Endothelial cell of umbilical vein (primary cell): Measurements from ENCODE around the gene ZNF446. TPM values are rescaled to one million over a fixed set of nuclear protein-coding genes. Genes with fewer than 3 reads are reported as not detected.
"Not testable (repeated sequence)": the region's sequence is repeated elsewhere in the genome, so short reads cannot be mapped to it uniquely, and the experiment has no call there.

Experiments
- BruUV-seq: library from RNA; stranded (reverse); fragments of 400-500 nt; replicated peaks from 2 replicates; lab custom pipeline; 2021; lab: Mats Ljungman, UMichigan
- CTCF ChIA-PET: fragments of 300-600, 350-600 bp; sonication (Branson Sonifier 250); formaldehyde crosslinking; loops from one replicate; lab custom pipeline; 2021; ENCODE audit warnings: antibody characterized with exemption, inconsistent platforms; lab: Charles Lee
- POLR2A ChIA-PET: fragments of 300-600, 350-600 bp; sonication (Branson Sonifier 250); formaldehyde crosslinking; loops from one replicate; lab custom pipeline; 2021; ENCODE audit warnings: antibody characterized with exemption, inconsistent platforms; lab: Charles Lee
- DNase-seq: peaks from one replicate; pipeline ENCODE4 v3.0.0-alpha.2; 2011; ENCODE audit warnings: low read depth, low spot score
- FAIRE-seq: peaks from 2 replicates; lab custom pipeline; 2011; peaks lifted over from hg19 to GRCh38; lab: Jason Lieb, UNC
- H2AFZ ChIP-seq: 2 replicates; pipeline ENCODE4 v1.6.0; 2012; ENCODE audit warnings: low read depth, low read length, control low read depth, inconsistent platforms
- H3K27ac ChIP-seq: 2 replicates; pipeline ENCODE4 v1.5.1; 2011; ENCODE audit warnings: low read depth, mild to moderate bottlenecking, control low read depth, low read length, moderate library complexity; ENCODE audit not compliant: insufficient read depth
- H3K27me3 ChIP-seq, 2 experiments: 2 replicates each; pipeline versions ENCODE4 v1.6.0 to v1.6.1; 2011; ENCODE audit warnings: low read length in 2 of 2, mixed read lengths in 1 of 2; ENCODE audit not compliant: control insufficient read depth in 2 of 2, insufficient read depth in 2 of 2
- H3K36me3 ChIP-seq, 2 experiments: 2 replicates in 1 of 2; 3 replicates in 1 of 2; pipeline ENCODE4 v1.5.1; 2011; ENCODE audit warnings: low read length in 2 of 2, mild to moderate bottlenecking in 1 of 2, moderate library complexity in 1 of 2; ENCODE audit not compliant: control insufficient read depth in 2 of 2, insufficient read depth in 2 of 2; ENCODE audit errors: extremely low read depth in 1 of 2
- H3K4me1 ChIP-seq: 3 replicates; pipeline ENCODE4 v1.5.1; 2011; ENCODE audit warnings: mild to moderate bottlenecking, low read length; ENCODE audit not compliant: control insufficient read depth, insufficient read depth; ENCODE audit errors: extremely low read depth
- H3K4me2 ChIP-seq: 2 replicates; pipeline ENCODE4 v1.6.1; 2011; ENCODE audit warnings: low read length, control low read depth, mixed read lengths; ENCODE audit not compliant: insufficient read depth
- H3K4me3 ChIP-seq, 3 experiments: fragments of 200-600 bp in 1 of 3; sonication (generic), shearing (Covaris generic) in 1 of 3; replicated peaks in 1 of 3; 2 replicates each; pipeline ENCODE4 v1.5.1; 2011 to 2016; ENCODE audit warnings: control low read depth in 3 of 3, low read length in 3 of 3, mild to moderate bottlenecking in 2 of 3, inconsistent platforms in 1 of 3, low read depth in 1 of 3, moderate library complexity in 1 of 3; ENCODE audit not compliant: insufficient read depth in 1 of 3
- H3K79me2 ChIP-seq: 2 replicates; pipeline ENCODE4 v1.6.0; 2012; ENCODE audit warnings: low read length, inconsistent platforms; ENCODE audit not compliant: control insufficient read depth, insufficient read depth
- H3K9ac ChIP-seq: replicated peaks from 2 replicates; pipeline ENCODE3; 2011; ENCODE audit warnings: low read length, control low read depth; ENCODE audit not compliant: insufficient read depth; ENCODE audit errors: extremely low read depth
- H3K9me1 ChIP-seq: replicated peaks from 3 replicates; pipeline ENCODE4 v1.6.0; 2011; ENCODE audit warnings: mild to moderate bottlenecking, low read length; ENCODE audit not compliant: control insufficient read depth, insufficient read depth; ENCODE audit errors: extremely low read depth
- H3K9me3 ChIP-seq: replicated peaks from 2 replicates; pipeline ENCODE4 v1.5.1; 2012; ENCODE audit warnings: low read length, inconsistent platforms; ENCODE audit not compliant: control insufficient read depth, insufficient read depth
- H4K20me1 ChIP-seq: replicated peaks from 2 replicates; pipeline ENCODE3; 2011; ENCODE audit warnings: mild to moderate bottlenecking, low read length; ENCODE audit not compliant: control insufficient read depth, insufficient read depth; ENCODE audit errors: extremely low read depth
- MYC ChIP-seq: IDR thresholded peaks from one replicate; pipeline ENCODE4 v1.6.1; 2011; ENCODE audit warnings: mild to moderate bottlenecking, low read depth, low read length
- dilution Hi-C: fragments of 300-500 bp; cut with MboI; formaldehyde crosslinking; loops from one replicate; pipeline ENCODE4 v1.15.0; 2019; ENCODE audit warnings: low sequenced_read_pairs; ENCODE audit not compliant: extremely low pct_ligation_motif_present
- intact Hi-C: fragments of 100-400 bp; cut with micrococcal nuclease; formaldehyde crosslinking; loops from one replicate; pipeline ENCODE4 v1.10.0; 2022
- polyA plus RNA-seq, 4 experiments: library from polyadenylated mRNA; depleted of rRNA in 3 of 4; stranded (reverse) in 3 of 4; unstranded in 1 of 4; fragments of >200 nt; gene quantifications; 2 replicates each; pipeline versions ENCODE4 v1.2.1 to v1.2.3, GENCODE V29; 2011 to 2012; ENCODE audit warnings: missing spikeins in 1 of 4
- total RNA-seq: library from RNA; stranded (reverse); gene quantifications from 2 replicates; pipeline ENCODE4 v1.2.3, GENCODE V29; 2021

The ZNF446 gene
- total and polyA plus RNA-seq, 2 donors (not counting 3 experiments of a cell fraction or from before 2014, with no cell fraction given) = 7.0 to 8.3 TPM

DNA sequence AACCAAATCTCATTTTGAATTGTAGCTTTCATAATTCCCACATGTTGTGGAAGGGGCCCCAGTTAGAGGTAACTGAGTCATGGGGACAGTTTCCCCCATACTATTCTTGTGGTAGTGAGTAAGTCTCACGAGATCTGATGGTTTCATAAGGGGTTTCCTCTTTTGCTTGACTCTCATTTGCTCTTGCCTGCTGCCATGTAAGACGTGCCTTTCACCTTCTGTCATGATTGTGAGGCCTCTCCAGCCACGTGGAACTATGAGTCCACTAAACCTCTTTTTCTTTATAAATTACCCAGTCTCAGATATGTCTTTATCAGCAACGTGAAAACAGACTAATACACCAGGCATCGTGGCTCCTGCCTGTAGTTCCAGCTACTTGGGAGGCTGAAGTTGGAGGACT is 26.2 kb upstream of the ZNF446 start:
- FAIRE-seq, intact Hi-C loops, H3K79me2 ChIP-seq, H3K4me2 ChIP-seq, H2AFZ ChIP-seq, H3K4me1 ChIP-seq, CTCF ChIA-PET, H3K27ac ChIP-seq, POLR2A ChIA-PET, BruUV-seq, H3K27me3 ChIP-seq, DNase-seq, H3K9me3 ChIP-seq, H3K9ac ChIP-seq, dilution Hi-C loops, H3K4me3 ChIP-seq, H3K36me3 ChIP-seq, H4K20me1 ChIP-seq, H3K9me1 ChIP-seq: not testable (repeated sequence)

DNA sequence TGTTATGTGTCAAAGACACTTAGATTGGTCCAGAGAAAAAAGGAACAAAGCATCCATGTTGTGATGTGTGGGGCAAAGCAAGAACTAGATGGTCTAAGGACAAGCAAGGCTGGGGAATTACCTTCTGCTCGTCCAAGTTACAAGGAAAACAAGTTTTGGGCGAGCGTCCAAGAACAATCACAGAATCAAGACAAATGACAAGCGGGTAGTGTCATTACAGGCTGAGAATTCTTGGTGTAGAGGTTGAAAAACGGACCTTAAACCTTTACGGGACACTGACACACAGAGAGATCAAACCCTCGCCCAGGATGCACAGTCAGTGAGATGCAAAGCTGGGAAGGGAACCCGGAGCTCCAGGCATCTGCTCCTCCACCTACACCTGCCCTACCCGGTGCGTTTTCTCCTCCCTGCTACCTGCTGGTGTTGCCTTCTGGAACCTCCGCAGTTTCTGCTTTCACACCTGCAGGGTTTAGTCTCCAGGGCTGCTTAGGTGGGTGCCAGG is 25.2 kb upstream of the ZNF446 start:
- peak overlapping the region in 2 of 3 experiments; percentile 33 to 81 for H3K4me3 ChIP-seq
- H3K36me3 ChIP-seq = peaks cover 0 to 7% of the 10 kb centered on the region in 2 experiments
- BruUV-seq = no TSS peak
- FAIRE-seq (no peak), DNase-seq (peak; percentile 12)
- CTCF ChIA-PET = interaction anchor here (1.0 to 1.1 kb wide), 2 partner anchors 11 to 69 kb away, joined by 3 to 5 read pairs; partner anchors contain the start of genes ZBTB45 and ZNF132
- H4K20me1 ChIP-seq = no peaks in the 10 kb centered on the region
- peaks cover 3% of the 10 kb centered on the region for H3K4me1 ChIP-seq
- POLR2A ChIA-PET = no interaction called here
- TF ChIP-seq MYC = no peak
- H3K79me2 ChIP-seq = no peaks in the 10 kb centered on the region
- intact Hi-C loops = loop anchor here (1.0 kb wide), 5 partner anchors 11 to 48 kb away; partner anchors contain the start of genes ZNF132, ZNF446 and ZNF584
- peak overlapping the region; percentile 61 for H3K4me2 ChIP-seq
- dilution Hi-C loops = no loop called here
- no peak overlapping the region for H3K9ac ChIP-seq
- H3K27me3 ChIP-seq = no peaks in the 10 kb centered on the region
- no peak overlapping the region for H3K27ac ChIP-seq
- no peaks in the 10 kb centered on the region for H3K9me3 ChIP-seq
- H3K9me1 ChIP-seq = no peaks in the 10 kb centered on the region
- peak overlapping the region; percentile 79 for H2AFZ ChIP-seq
